GM13977 (cell line): ENCODE data around the gene CIART.
A peak's percentile ranks its signal among the peaks of the same experiment; 100 is the strongest.
"Not testable (repeated sequence)": the region's sequence is repeated elsewhere in the genome, so short reads cannot be mapped to it uniquely, and the experiment has no call there.

Experiments used
- DNase-seq: peaks from one replicate; pipeline ENCODE4 v3.0.0; 2012; ENCODE audit warnings: low spot score
- CTCF ChIP-seq: IDR thresholded peaks from 2 replicates; pipeline ENCODE4 v1.5.1; 2012; ENCODE audit warnings: mild to moderate bottlenecking, control low read depth; ENCODE audit not compliant: insufficient read depth; ENCODE audit errors: extremely low read depth, missing control alignments
- in situ Hi-C: fragments of 300-500 bp; cut with MboI; formaldehyde crosslinking; loops from one replicate; pipeline ENCODE4 v1.12.0; 2022; ENCODE audit warnings: low sequenced_read_pairs, low pct_unique_long_range_greater_than_20kb, mixed read lengths, inconsistent platforms; ENCODE audit not compliant: unreplicated experiment

Gene CIART

GRCh38 chr1:150281758-150282557 lies at the start of gene CIART:
Gene CIART (plus strand): TSS chr1:150282554. CDS start chr1:150283268, 714 bp downstream.
- in situ Hi-C loops = no loop called here
- TF ChIP-seq CTCF = no peak
- DNase-seq = peak; percentile 74

- in situ Hi-C loops = loop anchor here (25.0 kb wide), 1 partner anchor 729 kb away; the partner anchor contains the start of gene CERS2
Observed at GRCh38 chr1:150232921-150233320, 49.4 kb upstream of the CIART start.

GRCh38 chr1:150233359-150234308 lies 48.7 kb upstream of the CIART start:
- in situ Hi-C loops = loop anchor here (25.0 kb wide), 1 partner anchor 729 kb away; the partner anchor contains the start of gene CERS2
- no peak for TF ChIP-seq CTCF
- DNase-seq = peak; percentile 30

More at GRCh38 chr1:150232921-150233320, 49.4 kb upstream of the CIART start:
- DNase-seq = not testable (repeated sequence)

GRCh38 chr1:150234309-150234565 lies 48.1 kb upstream of the CIART start:
- in situ Hi-C loops = loop anchor here (25.0 kb wide), 1 partner anchor 728 kb away; the partner anchor contains the start of gene CERS2
- no peak for DNase-seq
- TF ChIP-seq CTCF = no peak

- in situ Hi-C loops = loop anchor here (25.0 kb wide), 1 partner anchor 728 kb away; the partner anchor contains the start of gene CERS2
- DNase-seq = peak; percentile 92
- no peak for TF ChIP-seq CTCF
Observed at GRCh38 chr1:150234566-150235293, 47.6 kb upstream of the CIART start.

GRCh38 chr1:150235294-150235851 lies 47.0 kb upstream of the CIART start:
- DNase-seq = peak; percentile 53
- TF ChIP-seq CTCF = peak; percentile 13
- in situ Hi-C loops = loop anchor here (25.0 kb wide), 1 partner anchor 727 kb away; the partner anchor contains the start of gene CERS2
